Small intestine (tissue), 7 donors: ENCODE measurements around the gene GCGR. TPM values are rescaled to one million over a fixed set of nuclear protein-coding genes. Genes with fewer than 3 reads are reported as not detected.

Experiments used
- DNase-seq, 2 donors: peaks; one replicate each; pipeline versions ENCODE4 v3.0.0 to v3.0.0-alpha.2; 2013
- FAIRE-seq: peaks from 2 replicates; lab custom pipeline; 2012; peaks lifted over from hg19 to GRCh38; lab: Jason Lieb, UNC
- H3K27ac ChIP-seq, 3 donors: one replicate each; pipeline ENCODE4 v1.5.1; 2013; ENCODE audit warnings: low read length in 2 of 3, mild to moderate bottlenecking in 2 of 3, control low read depth in 1 of 3, inconsistent platforms in 1 of 3, low read depth in 1 of 3, moderate library complexity in 1 of 3
- H3K27me3 ChIP-seq, 3 donors: one replicate each; pipeline ENCODE4 v1.6.1; 2013; ENCODE audit warnings: low read length in 3 of 3, inconsistent platforms in 1 of 3; ENCODE audit not compliant: control insufficient read depth in 3 of 3, insufficient read depth in 3 of 3
- H3K36me3 ChIP-seq, 3 donors: one replicate each; pipeline ENCODE4 v1.6.1; 2013; ENCODE audit warnings: low read length in 3 of 3, inconsistent platforms in 1 of 3, low read depth in 1 of 3, mild to moderate bottlenecking in 1 of 3, moderate library complexity in 1 of 3; ENCODE audit not compliant: control insufficient read depth in 3 of 3, insufficient read depth in 2 of 3
- H3K4me1 ChIP-seq, 3 donors: one replicate each; pipeline ENCODE4 v1.6.1; 2013; ENCODE audit warnings: low read length in 2 of 3, inconsistent platforms in 1 of 3, low read depth in 1 of 3, mild to moderate bottlenecking in 1 of 3, moderate library complexity in 1 of 3; ENCODE audit not compliant: control insufficient read depth in 3 of 3, insufficient read depth in 2 of 3
- H3K4me3 ChIP-seq, 3 donors: one replicate each; pipeline ENCODE4 v1.5.1; 2013; ENCODE audit warnings: low read length in 3 of 3, control low read depth in 1 of 3, inconsistent platforms in 1 of 3, low read depth in 1 of 3, mild to moderate bottlenecking in 1 of 3, moderate library complexity in 1 of 3
- H3K9me3 ChIP-seq, 2 donors: one replicate each; pipeline ENCODE4 v1.6.1; 2013; ENCODE audit warnings: low read depth in 1 of 2, low read length in 1 of 2; ENCODE audit not compliant: control insufficient read depth in 2 of 2, insufficient read depth in 1 of 2
- WGBS, 3 donors: extraction: QIAGEN DNeasy Blood & Tissue Kit; methylation state at CpG; one replicate each; pipeline ENCODE4 v1.1.7; 2013; 5-methylcytosine and 5-hydroxymethylcytosine counted together
- polyA plus RNA-seq, 4 donors: library from polyadenylated mRNA; stranded (reverse) in 3 of 4; unstranded in 1 of 4; fragments of 200-250 nt in 3 of 4; fragments of 120-200 nt in 1 of 4; gene quantifications; one replicate each; pipeline versions ENCODE4 v1.2.1 to v1.2.3, GENCODE V29; 2013
- donor health status: healthy with polysubstance abuse.
- donor health status: control.
- donor health status: control.
- donor health status: Bipolar disorder and iron deficiency.
- donor health status: healthy.

The GCGR gene
- polyA plus RNA-seq, 4 donors, result 0.27 to 2.2 (median 1.7) TPM

DNA sequence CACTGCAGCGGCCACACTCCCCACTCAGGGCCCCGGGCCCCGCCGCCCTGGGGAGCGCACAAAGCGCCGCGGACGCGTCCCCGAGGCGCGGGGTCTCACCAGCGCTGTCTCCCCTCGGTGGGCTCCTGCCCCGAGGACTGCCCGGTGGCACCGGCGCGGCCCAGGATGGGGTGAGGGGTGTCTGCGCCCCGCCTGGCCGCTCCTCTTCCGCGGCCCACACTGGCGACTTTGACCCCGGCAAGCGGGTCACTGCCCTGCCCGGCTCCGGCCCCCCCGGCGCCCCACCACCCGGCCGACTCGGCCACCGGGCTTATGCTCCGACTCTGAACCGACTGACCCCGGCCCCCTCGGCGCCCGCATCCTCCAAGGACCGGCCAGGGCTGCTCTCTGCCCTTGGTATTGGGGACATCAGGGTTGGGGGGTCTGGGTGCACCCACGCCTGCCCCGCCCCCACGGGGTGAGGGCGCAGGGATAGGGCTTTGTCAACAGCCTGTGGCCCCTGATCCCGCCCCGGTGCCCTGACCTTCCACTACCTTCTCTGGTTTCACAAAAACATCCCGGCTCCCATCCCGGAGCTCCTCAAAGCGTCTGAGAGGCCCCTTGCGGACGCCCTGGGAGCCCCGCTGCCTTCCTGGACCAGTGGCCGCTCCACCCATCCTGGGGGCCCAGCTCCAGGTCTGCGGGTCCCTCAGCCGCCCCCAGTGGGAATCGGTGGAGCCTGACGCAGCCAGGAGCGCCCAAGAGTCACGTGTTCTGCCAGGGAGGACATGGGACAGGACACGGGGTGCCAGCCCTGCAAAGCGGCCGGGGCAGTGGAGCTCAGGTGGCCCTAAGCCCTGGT, 829 bp downstream of the GCGR start:
- H3K27ac ChIP-seq, result no peak overlapping the region
- H3K27me3 ChIP-seq, result peaks cover 14 to 80% (median 41%) of the 10 kb centered on the region in 3 donors
- no peaks in the 10 kb centered on the region for H3K36me3 ChIP-seq
- H3K4me1 ChIP-seq, result peaks cover 0 to 6% (median 0%) of the 10 kb centered on the region in 3 donors
- DNase-seq (no peak), FAIRE-seq (no peak)
- peaks cover 0 to 7% of the 10 kb centered on the region in 2 donors for H3K9me3 ChIP-seq
- no peak overlapping the region for H3K4me3 ChIP-seq
- 3 to 5% (median 4%) methylated on average over 53 to 65 of the region's 65 CpGs for WGBS, 3 donors

DNA sequence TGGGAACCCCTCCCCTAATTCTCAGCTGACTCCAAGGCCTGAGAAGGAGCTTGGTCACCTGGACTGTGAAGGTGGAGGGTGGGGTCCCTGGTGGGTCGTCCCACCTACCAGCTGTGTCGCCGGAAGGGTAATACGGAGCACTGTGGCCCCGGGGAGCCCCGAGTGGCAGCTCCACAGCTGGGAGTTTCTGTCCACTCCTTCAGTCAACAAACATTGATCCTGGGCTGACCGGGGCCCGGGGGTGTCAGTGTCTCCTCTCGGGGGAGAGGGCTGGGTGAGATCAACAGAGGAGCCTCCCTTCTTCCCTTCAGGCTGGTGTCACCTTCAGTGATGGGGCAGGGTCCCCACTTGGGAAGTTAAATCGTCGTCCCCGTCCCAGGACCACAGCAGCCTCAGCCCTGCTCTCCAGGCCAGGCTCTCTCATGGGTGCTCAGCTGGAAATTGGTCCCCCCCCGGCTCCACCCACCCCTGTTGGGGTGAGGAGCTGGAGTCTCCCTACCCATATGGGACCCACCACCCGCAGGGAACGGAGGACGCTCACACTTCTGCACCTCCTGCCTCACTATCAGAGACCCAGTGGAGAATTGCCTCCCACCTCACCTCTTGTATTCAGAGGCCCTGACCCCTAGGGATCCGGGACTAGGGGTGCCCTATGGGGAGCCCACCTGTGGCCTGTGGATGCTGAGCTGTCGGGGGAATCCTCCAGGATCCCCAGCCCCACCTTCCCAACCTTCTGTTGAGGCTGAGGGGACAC, 1.9 kb downstream of the GCGR start:
- no peak overlapping the region for H3K27ac ChIP-seq
- H3K36me3 ChIP-seq, result no peaks in the 10 kb centered on the region
- DNase-seq (no peak), FAIRE-seq (no peak)
- H3K4me1 ChIP-seq, result peaks cover 0 to 6% (median 0%) of the 10 kb centered on the region in 3 donors
- no peak overlapping the region for H3K4me3 ChIP-seq
- 30 to 63% (median 36%) methylated on average over 18 of the region's 18 CpGs for WGBS, 3 donors
- H3K9me3 ChIP-seq, result peaks cover 0 to 3% of the 10 kb centered on the region in 2 donors
- H3K27me3 ChIP-seq, result peaks cover 14 to 73% (median 41%) of the 10 kb centered on the region in 3 donors

GRCh38 chr17:81806461-81807209, 2.7 kb downstream of the GCGR start:
- FAIRE-seq (no peak), DNase-seq (no peak)
- Histone ChIP-seq H3K4me1 (peaks cover 0 to 6% (median 0%) of the 10 kb centered on the region in 3 donors), H3K4me3 (no peak overlapping the region), H3K27ac (no peak overlapping the region), H3K9me3 (no peaks in the 10 kb centered on the region), H3K36me3 (no peaks in the 10 kb centered on the region), H3K27me3 (peaks cover 14 to 68% (median 38%) of the 10 kb centered on the region in 3 donors)
- 8 to 23% (median 17%) methylated on average over 18 to 23 of the region's 23 CpGs for WGBS, 3 donors

DNA sequence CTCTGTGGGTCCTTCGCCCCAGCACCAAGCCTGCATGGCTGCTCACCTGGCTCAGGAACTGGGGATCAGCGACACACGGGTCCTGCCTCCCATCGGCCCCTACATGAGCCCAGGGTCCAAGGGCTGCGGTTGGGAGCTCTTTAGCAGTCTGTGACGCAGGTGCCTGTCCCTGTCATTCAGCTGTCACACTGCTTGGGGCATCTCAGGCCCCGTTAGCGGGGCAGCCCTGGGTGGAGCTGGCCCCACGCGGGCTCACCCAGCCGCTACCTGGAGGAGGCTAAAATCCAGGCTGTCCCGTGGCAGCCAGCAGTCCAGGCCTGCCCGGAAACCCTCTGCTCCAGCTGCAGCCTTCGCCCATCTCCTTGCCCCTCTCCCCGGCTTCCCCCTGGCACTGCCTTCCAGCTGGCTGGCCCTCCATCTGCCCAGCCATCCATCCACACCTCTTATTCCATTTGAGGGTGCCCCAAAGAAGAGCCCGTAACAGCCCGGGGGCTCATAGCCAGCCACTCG, 3.3 kb downstream of the GCGR start:
- Histone ChIP-seq H3K4me3 (no peak overlapping the region), H3K27ac (no peak overlapping the region), H3K27me3 (peaks cover 14 to 62% (median 32%) of the 10 kb centered on the region in 3 donors), H3K9me3 (no peaks in the 10 kb centered on the region), H3K4me1 (peaks cover 0 to 6% (median 0%) of the 10 kb centered on the region in 3 donors), H3K36me3 (no peaks in the 10 kb centered on the region)
- DNase-seq (no peak), FAIRE-seq (no peak)
- WGBS, 3 donors, result 35 to 55% (median 42%) methylated on average over 12 to 18 of the region's 18 CpGs

GRCh38 chr17:81807839-81808238, 3.9 kb downstream of the GCGR start:
- WGBS, 3 donors, result 34 to 64% (median 50%) methylated on average over 12 to 13 of the region's 13 CpGs
- H3K27me3 ChIP-seq, result peaks cover 14 to 56% (median 27%) of the 10 kb centered on the region in 3 donors
- FAIRE-seq, result no peak
- no peaks in the 10 kb centered on the region for H3K36me3 ChIP-seq
- H3K4me1 ChIP-seq, result peaks cover 0 to 6% (median 0%) of the 10 kb centered on the region in 3 donors
- DNase-seq, result no peak
- H3K9me3 ChIP-seq, result no peaks in the 10 kb centered on the region
- no peak overlapping the region for H3K27ac ChIP-seq
- H3K4me3 ChIP-seq, result no peak overlapping the region

GRCh38 chr17:81808778-81809555, 5.0 kb downstream of the GCGR start:
- H3K4me1 ChIP-seq, result peaks cover 0 to 6% (median 0%) of the 10 kb centered on the region in 3 donors
- H3K4me3 ChIP-seq, result no peak overlapping the region
- H3K27me3 ChIP-seq, result peaks cover 8 to 46% (median 22%) of the 10 kb centered on the region in 3 donors
- H3K9me3 ChIP-seq, result no peaks in the 10 kb centered on the region
- FAIRE-seq, result no peak
- no peaks in the 10 kb centered on the region for H3K36me3 ChIP-seq
- no peak for DNase-seq
- 55 to 74% (median 62%) methylated on average over 18 to 20 of the region's 20 CpGs for WGBS, 3 donors
- no peak overlapping the region for H3K27ac ChIP-seq

DNA sequence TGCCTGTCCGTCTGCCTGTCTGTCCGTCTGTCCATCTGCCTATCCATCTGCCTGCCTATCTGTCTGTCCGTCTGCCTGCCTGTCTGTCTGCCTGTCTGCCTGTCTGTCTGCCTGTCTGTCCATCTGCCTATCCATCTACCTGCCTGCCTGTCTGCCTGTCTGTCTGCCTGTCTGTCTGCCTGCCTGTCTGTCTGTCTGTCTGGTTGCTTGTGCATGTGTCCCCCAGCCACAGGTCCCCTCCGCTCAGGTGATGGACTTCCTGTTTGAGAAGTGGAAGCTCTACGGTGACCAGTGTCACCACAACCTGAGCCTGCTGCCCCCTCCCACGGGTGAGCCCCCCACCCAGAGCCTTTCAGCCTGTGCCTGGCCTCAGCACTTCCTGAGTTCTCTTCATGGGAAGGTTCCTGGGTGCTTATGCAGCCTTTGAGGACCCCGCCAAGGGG, 5.6 kb downstream of the GCGR start:
- no peaks in the 10 kb centered on the region for H3K9me3 ChIP-seq
- WGBS, 3 donors, result 63 to 72% (median 63%) methylated on average over 7 of the region's 7 CpGs
- DNase-seq, result no peak
- H3K4me1 ChIP-seq, result peaks cover 0 to 6% (median 0%) of the 10 kb centered on the region in 3 donors
- H3K27ac ChIP-seq, result no peak overlapping the region
- H3K27me3 ChIP-seq, result peaks cover 7 to 45% (median 18%) of the 10 kb centered on the region in 3 donors
- no peak overlapping the region for H3K4me3 ChIP-seq
- FAIRE-seq, result no peak
- H3K36me3 ChIP-seq, result no peaks in the 10 kb centered on the region
